ENCODE measurements around the gene SLCO4C1. TPM values are rescaled to one million over a fixed set of nuclear protein-coding genes. Genes with fewer than 3 reads are reported as not detected.
"Not testable (repeated sequence)": the region's sequence is repeated elsewhere in the genome, so short reads cannot be mapped to it uniquely, and the experiment has no call there.

SLCO4C1 gene, protein sequence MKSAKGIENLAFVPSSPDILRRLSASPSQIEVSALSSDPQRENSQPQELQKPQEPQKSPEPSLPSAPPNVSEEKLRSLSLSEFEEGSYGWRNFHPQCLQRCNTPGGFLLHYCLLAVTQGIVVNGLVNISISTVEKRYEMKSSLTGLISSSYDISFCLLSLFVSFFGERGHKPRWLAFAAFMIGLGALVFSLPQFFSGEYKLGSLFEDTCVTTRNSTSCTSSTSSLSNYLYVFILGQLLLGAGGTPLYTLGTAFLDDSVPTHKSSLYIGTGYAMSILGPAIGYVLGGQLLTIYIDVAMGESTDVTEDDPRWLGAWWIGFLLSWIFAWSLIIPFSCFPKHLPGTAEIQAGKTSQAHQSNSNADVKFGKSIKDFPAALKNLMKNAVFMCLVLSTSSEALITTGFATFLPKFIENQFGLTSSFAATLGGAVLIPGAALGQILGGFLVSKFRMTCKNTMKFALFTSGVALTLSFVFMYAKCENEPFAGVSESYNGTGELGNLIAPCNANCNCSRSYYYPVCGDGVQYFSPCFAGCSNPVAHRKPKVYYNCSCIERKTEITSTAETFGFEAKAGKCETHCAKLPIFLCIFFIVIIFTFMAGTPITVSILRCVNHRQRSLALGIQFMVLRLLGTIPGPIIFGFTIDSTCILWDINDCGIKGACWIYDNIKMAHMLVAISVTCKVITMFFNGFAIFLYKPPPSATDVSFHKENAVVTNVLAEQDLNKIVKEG
- total RNA-seq (under 1 TPM; 0.09 to 0.11 TPM), polyA plus RNA-seq (1.2 TPM)

DNA sequence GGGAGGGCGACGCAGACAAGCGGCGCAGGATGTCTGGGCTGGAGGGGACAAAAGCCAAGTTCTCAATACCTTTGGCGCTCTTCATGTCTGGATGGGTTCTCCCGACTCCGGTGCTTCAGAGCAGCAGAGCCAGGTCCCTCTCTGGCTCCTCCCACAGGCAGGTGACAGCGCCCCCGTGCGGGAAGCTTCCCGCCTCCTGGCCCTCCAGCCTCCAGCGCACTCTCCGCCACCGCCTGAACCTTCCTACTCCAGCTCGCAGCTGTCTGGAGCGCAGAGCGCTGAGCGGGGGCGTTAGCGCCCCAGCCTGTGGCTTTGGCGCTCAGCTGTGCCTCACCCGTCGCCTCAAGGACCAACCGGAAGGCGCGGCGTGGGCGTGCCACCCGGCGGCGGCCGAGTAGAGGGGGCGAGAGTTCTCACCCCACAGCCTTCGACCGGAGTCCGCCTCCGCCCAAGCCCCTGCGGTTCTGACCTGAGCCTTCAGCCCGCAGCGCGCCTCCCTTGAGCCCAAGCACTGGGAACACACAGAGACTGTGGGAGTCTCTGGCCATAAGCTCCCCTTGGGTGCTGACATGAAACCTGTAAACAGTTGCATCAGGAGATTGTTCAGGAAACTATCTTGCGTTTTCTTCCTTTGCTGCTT, at the start of gene SLCO4C1:
Gene SLCO4C1, minus strand, starts transcription at position 107 of the 640 bp plus-strand sequence. Its CDS starts 22 bp downstream, at position 85.
- H3K27ac ChIP-seq (ENCODE audit: low read depth, low read length) = peak within 1 kb of the TSS; percentile 59
- POLR2A ChIA-PET = no interaction called here

DNA sequence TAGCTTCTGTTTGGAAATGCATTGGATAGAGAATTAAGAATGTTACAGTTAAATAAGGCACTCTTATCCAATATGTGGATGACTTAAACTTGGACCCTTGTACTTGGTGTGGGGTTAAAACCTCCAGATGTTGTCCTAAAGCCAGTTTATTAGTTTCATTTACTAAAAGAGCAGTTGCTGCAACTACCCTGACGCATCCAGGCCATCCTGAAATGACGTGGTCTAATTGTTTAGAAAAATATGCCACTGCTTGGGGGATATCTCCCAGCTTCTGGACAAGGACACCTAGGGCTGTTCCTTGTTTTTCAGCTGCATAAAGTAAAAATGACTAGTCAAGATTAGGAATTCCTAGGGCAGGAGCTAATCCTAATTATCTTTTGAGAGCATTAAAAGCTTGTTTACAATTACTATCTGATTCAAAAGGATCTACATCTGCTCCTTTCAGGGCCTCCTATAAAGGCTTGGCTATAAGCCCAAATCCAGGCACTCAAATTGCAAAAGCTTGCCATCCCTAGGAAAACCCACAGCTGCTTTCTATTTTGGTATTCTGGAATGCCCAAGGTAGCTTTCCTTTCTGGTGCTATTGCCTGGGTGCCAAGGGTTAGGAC, 45.7 kb upstream of the SLCO4C1 start:
- H3K4me1 ChIP-seq (ENCODE audit: insufficient read depth, low read length) = no peaks in the 10 kb centered on the region
- H3K4me3 ChIP-seq (ENCODE audit: low read length) = no peak overlapping the region
- no peak overlapping the region for H3K27ac ChIP-seq (ENCODE audit: low read depth, low read length)
- H3K9me3 ChIP-seq (ENCODE audit: low read length) = no peaks in the 10 kb centered on the region
- no peak for DNase-seq
- H3K9me3 Mint-ChIP-seq = no peaks in the 10 kb centered on the region
- ChIA-PET POLR2A (no interaction called here), CTCF (no interaction called here)
- no peak overlapping the region for H3K27ac Mint-ChIP-seq
- no peaks in the 10 kb centered on the region for H3K4me1 Mint-ChIP-seq
- H3K36me3 ChIP-seq (ENCODE audit: insufficient read depth, low read length) = no peaks in the 10 kb centered on the region
- no peak overlapping the region for H3K4me3 Mint-ChIP-seq
- peaks cover 6 to 12% of the 10 kb centered on the region in 2 donors for H3K27me3 Mint-ChIP-seq
- no peaks in the 10 kb centered on the region for H3K36me3 Mint-ChIP-seq
- H3K27me3 ChIP-seq (ENCODE audit: insufficient read depth, low read length, poor library complexity, severe bottlenecking) = no peaks in the 10 kb centered on the region

More for the DNA sequence above, at the start of gene SLCO4C1:
- peaks cover 2 to 10% of the 10 kb centered on the region in 2 donors for H3K27me3 Mint-ChIP-seq
- peak within 1 kb of the TSS; percentile 84 to 98 (median 91) for H3K4me3 Mint-ChIP-seq
- H3K9me3 ChIP-seq (ENCODE audit: low read length) = no peaks in the 10 kb centered on the region
- H3K4me3 ChIP-seq (ENCODE audit: low read length) = peak within 1 kb of the TSS; percentile 79
- H3K27me3 ChIP-seq (ENCODE audit: insufficient read depth, low read length, poor library complexity, severe bottlenecking) = no peaks in the 10 kb centered on the region
- DNase-seq = peak; percentile 39 to 75 (median 67)
- no peaks in the 10 kb centered on the region for H3K36me3 Mint-ChIP-seq
- peaks cover 9% of the 10 kb centered on the region for H3K4me1 ChIP-seq (ENCODE audit: insufficient read depth, low read length)
- no peaks in the 10 kb centered on the region for H3K36me3 ChIP-seq (ENCODE audit: insufficient read depth, low read length)
- CTCF ChIA-PET = no interaction called here
- H3K27ac Mint-ChIP-seq = peak within 1 kb of the TSS; percentile 52 to 90 (median 72)
- peaks cover 0 to 2% (median 0%) of the 10 kb centered on the region in 5 donors for H3K9me3 Mint-ChIP-seq
- H3K4me1 Mint-ChIP-seq = peaks cover 20 to 30% (median 26%) of the 10 kb centered on the region in 3 donors

DNA sequence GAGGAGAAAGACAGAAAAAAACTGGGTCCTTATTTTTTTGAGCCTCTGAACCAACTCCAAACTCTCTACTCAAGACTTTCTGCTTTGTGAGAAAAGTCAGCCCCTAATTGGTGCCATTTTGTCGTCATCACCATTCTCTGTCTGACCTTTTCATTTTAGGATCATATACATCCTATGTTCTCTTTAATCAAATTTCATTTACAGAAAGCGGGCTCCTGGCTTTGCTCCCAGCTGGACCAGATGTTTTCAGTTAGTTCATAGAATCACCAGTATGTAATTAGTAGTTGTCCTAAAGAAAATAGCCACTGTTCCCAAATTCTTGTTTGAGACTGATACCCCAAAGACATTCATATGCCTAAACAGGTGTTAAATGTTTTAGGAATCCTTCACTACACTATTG, 28.6 kb upstream of the SLCO4C1 start:
- no peaks in the 10 kb centered on the region for H3K9me3 ChIP-seq (ENCODE audit: low read length)
- no peak overlapping the region for H3K4me3 ChIP-seq (ENCODE audit: low read length)
- Mint-ChIP-seq H3K9me3 (peaks cover 0 to 4% (median 0%) of the 10 kb centered on the region in 5 donors), H3K4me3 (no peak overlapping the region), H3K27me3 (peaks cover 1 to 3% of the 10 kb centered on the region in 2 donors), H3K4me1 (no peaks in the 10 kb centered on the region), H3K36me3 (peaks cover 0 to 2% (median 0%) of the 10 kb centered on the region in 3 donors), H3K27ac (no peak overlapping the region)
- no peak for DNase-seq
- H3K27ac ChIP-seq (ENCODE audit: low read depth, low read length) = no peak overlapping the region
- POLR2A ChIA-PET = no interaction called here
- H3K36me3 ChIP-seq (ENCODE audit: insufficient read depth, low read length) = no peaks in the 10 kb centered on the region
- H3K4me1 ChIP-seq (ENCODE audit: insufficient read depth, low read length) = no peaks in the 10 kb centered on the region
- H3K27me3 ChIP-seq (ENCODE audit: insufficient read depth, low read length, poor library complexity, severe bottlenecking) = no peaks in the 10 kb centered on the region
- CTCF ChIA-PET = no interaction called here

DNA sequence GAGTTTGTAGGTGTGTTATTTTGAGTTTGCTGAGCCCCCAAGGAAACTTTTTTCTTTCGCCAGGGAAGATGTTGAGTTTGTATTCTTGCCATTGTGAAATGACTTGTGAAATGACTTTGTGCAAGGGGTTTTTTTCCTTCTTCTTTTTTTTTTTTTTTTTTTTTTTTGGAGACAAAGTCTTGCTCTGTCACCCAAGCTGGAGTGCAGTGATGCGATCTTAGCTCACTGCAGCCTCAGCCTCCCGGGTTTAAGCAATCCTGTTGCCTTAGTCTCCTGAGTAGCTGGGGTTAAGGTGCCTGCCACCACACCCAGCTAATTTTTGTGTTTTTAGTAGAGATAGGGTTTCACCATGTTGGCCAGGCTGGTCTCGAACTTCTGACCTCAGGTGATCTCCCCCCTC, 22.7 kb upstream of the SLCO4C1 start:
- H3K4me3 Mint-ChIP-seq; H3K4me1 ChIP-seq (ENCODE audit: insufficient read depth, low read length); H3K27ac Mint-ChIP-seq; H3K4me1 Mint-ChIP-seq; H3K4me3 ChIP-seq (ENCODE audit: low read length); H3K9me3 ChIP-seq (ENCODE audit: low read length); POLR2A ChIA-PET; H3K36me3 Mint-ChIP-seq; H3K27ac ChIP-seq (ENCODE audit: low read depth, low read length); CTCF ChIA-PET; H3K36me3 ChIP-seq (ENCODE audit: insufficient read depth, low read length); H3K27me3 Mint-ChIP-seq; H3K9me3 Mint-ChIP-seq; DNase-seq; H3K27me3 ChIP-seq (ENCODE audit: insufficient read depth, low read length, poor library complexity, severe bottlenecking): not testable (repeated sequence)

DNA sequence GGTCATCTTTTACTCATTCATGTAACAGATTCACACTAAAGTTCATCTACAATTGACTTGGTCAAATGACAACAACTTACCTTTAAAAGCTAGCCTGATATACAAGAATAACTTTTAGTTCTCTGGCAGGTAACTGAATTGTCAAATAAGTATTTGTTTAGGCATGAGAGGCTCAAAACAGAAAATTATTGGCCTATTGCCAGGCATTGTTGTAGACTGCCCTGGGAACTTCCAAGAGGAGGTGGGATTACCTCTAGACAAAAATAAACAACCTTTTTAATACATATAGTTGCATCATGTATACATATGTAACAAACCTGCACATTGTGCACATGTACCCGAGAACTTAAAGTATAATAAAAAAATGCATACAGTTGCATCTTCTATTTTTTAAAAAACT, 18.2 kb upstream of the SLCO4C1 start:
- H3K4me1 Mint-ChIP-seq = no peaks in the 10 kb centered on the region
- ChIA-PET CTCF (no interaction called here), POLR2A (no interaction called here)
- Histone ChIP-seq H3K4me3 (ENCODE audit: low read length) (no peak overlapping the region), H3K27me3 (ENCODE audit: insufficient read depth, low read length, poor library complexity, severe bottlenecking) (no peaks in the 10 kb centered on the region), H3K36me3 (ENCODE audit: insufficient read depth, low read length) (no peaks in the 10 kb centered on the region), H3K4me1 (ENCODE audit: insufficient read depth, low read length) (no peaks in the 10 kb centered on the region), H3K27ac (ENCODE audit: low read depth, low read length) (no peak overlapping the region), H3K9me3 (ENCODE audit: low read length) (no peaks in the 10 kb centered on the region)
- no peak for DNase-seq
- no peak overlapping the region for H3K27ac Mint-ChIP-seq
- H3K4me3 Mint-ChIP-seq = no peak overlapping the region
- peaks cover 0 to 2% (median 0%) of the 10 kb centered on the region in 5 donors for H3K9me3 Mint-ChIP-seq
- no peaks in the 10 kb centered on the region for H3K27me3 Mint-ChIP-seq
- peaks cover 0 to 2% (median 0%) of the 10 kb centered on the region in 3 donors for H3K36me3 Mint-ChIP-seq

DNA sequence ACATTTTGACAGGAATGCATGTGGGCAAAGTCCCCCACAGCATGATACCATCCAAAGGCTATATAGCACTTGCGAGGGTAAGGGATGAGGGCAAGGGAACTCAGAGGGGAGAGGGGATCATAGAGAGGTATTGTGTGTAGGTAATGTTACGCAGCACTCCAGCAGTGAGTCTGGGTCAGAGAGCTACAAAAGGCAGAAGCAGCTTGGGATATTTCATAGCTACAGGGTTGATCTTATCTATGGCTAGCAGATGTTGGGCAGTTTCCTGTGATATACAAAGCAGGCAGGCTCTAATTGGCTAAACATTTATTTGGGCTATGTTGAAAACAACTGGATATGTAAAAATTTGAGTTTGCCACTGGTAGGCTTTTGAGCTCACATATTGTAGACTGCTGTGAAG, 17.8 kb upstream of the SLCO4C1 start:
- no peak overlapping the region for H3K4me3 ChIP-seq (ENCODE audit: low read length)
- Mint-ChIP-seq H3K27me3 (no peaks in the 10 kb centered on the region), H3K36me3 (no peaks in the 10 kb centered on the region), H3K27ac (no peak overlapping the region), H3K4me1 (no peaks in the 10 kb centered on the region), H3K4me3 (no peak overlapping the region), H3K9me3 (peaks cover 0 to 2% (median 0%) of the 10 kb centered on the region in 5 donors)
- no peaks in the 10 kb centered on the region for H3K27me3 ChIP-seq (ENCODE audit: insufficient read depth, low read length, poor library complexity, severe bottlenecking)
- no peak overlapping the region for H3K27ac ChIP-seq (ENCODE audit: low read depth, low read length)
- no peaks in the 10 kb centered on the region for H3K9me3 ChIP-seq (ENCODE audit: low read length)
- CTCF ChIA-PET = no interaction called here
- H3K4me1 ChIP-seq (ENCODE audit: insufficient read depth, low read length) = no peaks in the 10 kb centered on the region
- DNase-seq = no peak
- no peaks in the 10 kb centered on the region for H3K36me3 ChIP-seq (ENCODE audit: insufficient read depth, low read length)
- POLR2A ChIA-PET = no interaction called here

DNA sequence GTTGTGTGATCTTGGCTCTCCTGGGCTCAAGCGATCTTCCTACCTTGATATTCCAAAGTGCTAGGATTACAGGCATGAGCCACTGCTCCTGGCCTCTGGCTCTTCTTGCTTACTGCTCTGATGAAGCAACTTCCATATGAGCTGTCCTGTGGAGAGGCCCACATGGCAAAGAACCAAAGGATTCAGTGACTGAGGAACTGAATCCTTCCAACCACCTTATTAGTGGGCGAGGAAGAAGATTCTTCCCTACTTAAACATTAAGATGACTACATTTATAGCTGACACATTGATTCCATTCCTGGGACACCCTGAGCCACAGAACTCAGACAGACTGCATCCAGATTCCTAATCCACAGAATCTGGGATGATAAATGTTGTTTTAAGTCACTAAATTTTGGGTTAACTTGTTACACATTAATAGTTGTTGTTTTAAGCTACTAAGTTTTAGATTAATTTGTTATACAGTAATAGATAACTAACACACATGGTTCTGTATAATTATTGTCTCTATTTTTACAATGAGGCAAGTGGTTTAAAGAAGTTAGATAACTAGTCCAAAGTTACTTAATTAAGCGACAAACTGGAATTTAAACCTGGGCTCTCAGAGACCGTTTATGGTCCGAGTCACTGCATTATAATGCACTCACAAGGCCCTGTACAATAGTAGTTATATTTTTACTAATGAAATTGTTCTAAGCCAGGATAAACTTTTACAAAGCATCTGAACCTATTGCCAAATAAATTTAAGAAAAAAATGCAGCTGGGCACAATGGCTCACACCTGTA, 16.7 kb upstream of the SLCO4C1 start:
- Mint-ChIP-seq H3K36me3 (no peaks in the 10 kb centered on the region), H3K9me3 (no peaks in the 10 kb centered on the region), H3K4me1 (no peaks in the 10 kb centered on the region), H3K27ac (no peak overlapping the region), H3K27me3 (no peaks in the 10 kb centered on the region), H3K4me3 (no peak overlapping the region)
- H3K9me3 ChIP-seq (ENCODE audit: low read length) = no peaks in the 10 kb centered on the region
- H3K27me3 ChIP-seq (ENCODE audit: insufficient read depth, low read length, poor library complexity, severe bottlenecking) = no peaks in the 10 kb centered on the region
- no peak overlapping the region for H3K4me3 ChIP-seq (ENCODE audit: low read length)
- ChIA-PET POLR2A (no interaction called here), CTCF (no interaction called here)
- no peaks in the 10 kb centered on the region for H3K36me3 ChIP-seq (ENCODE audit: insufficient read depth, low read length)
- H3K4me1 ChIP-seq (ENCODE audit: insufficient read depth, low read length) = no peaks in the 10 kb centered on the region
- no peak overlapping the region for H3K27ac ChIP-seq (ENCODE audit: low read depth, low read length)
- DNase-seq = no peak
